Activated CD8-positive, alpha-beta T cell treated with anti-CD3 and anti-CD28 coated beads for 36 hours (primary cell): ENCODE results near the gene SLC17A1. TPM values are rescaled to one million over a fixed set of nuclear protein-coding genes. Genes with fewer than 3 reads are reported as not detected.

Source experiments
- ATAC-seq: fragments of 200-7000 bp; cut with Tn5 transposase; one replicate; pipeline ENCODE4 v1.10.0; 2021; ENCODE audit warnings: mild to moderate bottlenecking, moderate library complexity
- CTCF ChIA-PET: fragments of 350-600 bp; sonication (Branson Sonifier 250); formaldehyde crosslinking; loops from one replicate; lab custom pipeline; 2021; ENCODE audit warnings: antibody characterized with exemption; lab: Charles Lee
- POLR2A ChIA-PET: fragments of 350-600 bp; sonication (Branson Sonifier 250); formaldehyde crosslinking; loops from one replicate; lab custom pipeline; 2021; ENCODE audit warnings: antibody characterized with exemption; lab: Charles Lee
- DNase-seq: peaks from one replicate; pipeline ENCODE4 v3.0.0-alpha.2; 2020
- H3K27ac Mint-ChIP-seq: one replicate; pipeline ENCODE4 v1.8.0; 2021; ENCODE audit warnings: mild to moderate bottlenecking, mixed read lengths
- H3K27me3 Mint-ChIP-seq: one replicate; pipeline ENCODE4 v1.8.0; 2021; ENCODE audit warnings: mixed read lengths
- H3K36me3 Mint-ChIP-seq: one replicate; pipeline ENCODE4 v1.8.0; 2021; ENCODE audit warnings: low read depth, mixed read lengths
- H3K4me1 Mint-ChIP-seq: one replicate; pipeline ENCODE4 v1.8.0; 2021; ENCODE audit warnings: low read depth, mixed read lengths
- H3K4me3 Mint-ChIP-seq: one replicate; pipeline ENCODE4 v1.8.0; 2021; ENCODE audit warnings: mild to moderate bottlenecking, moderate library complexity, mixed read lengths
- H3K9me3 Mint-ChIP-seq: one replicate; pipeline ENCODE4 v1.8.0; 2021; ENCODE audit warnings: mixed read lengths
- intact Hi-C: fragments of 100-400 bp; cut with micrococcal nuclease; formaldehyde crosslinking; loops from one replicate; pipeline ENCODE4 v1.10.0; 2022
- total RNA-seq, 2 experiments: library from RNA; stranded (reverse); gene quantifications; one replicate each; pipeline ENCODE4 v1.2.3, GENCODE V29; 2021
- TF ChIP-seq, protein P1 (sequence below): fragments of 200-600 bp; IDR thresholded peaks from one replicate; pipeline ENCODE4 v1.8.0; 2022; ENCODE audit warnings: antibody characterized with exemption, mild to moderate bottlenecking

The SLC17A1 gene
- total RNA-seq, 2 experiments from 2014 or later: not detected

DNA sequence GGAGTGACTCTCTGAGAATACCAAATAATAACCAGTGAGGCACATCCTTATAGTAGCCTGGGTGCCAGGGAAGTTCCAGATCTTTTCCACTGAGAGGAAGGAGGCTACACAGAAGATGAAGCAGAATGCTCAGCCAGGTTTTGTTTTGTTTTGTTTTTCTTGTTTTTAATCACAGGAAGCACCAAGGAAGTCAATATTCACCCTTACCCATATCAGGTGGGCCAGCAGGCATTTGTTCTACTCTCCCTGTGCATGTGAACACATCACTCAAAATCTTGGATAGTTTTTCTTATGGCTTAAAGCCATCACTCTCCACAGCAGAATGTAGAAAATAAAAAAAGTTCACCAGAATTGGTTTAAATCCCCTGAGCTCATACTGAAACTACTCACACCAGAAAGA, 10.5 kb downstream of the SLC17A1 start:
- POLR2A ChIA-PET: no interaction called here
- Mint-ChIP-seq H3K9me3 (peaks cover 5% of the 10 kb centered on the region), H3K4me3 (no peak overlapping the region), H3K4me1 (no peaks in the 10 kb centered on the region), H3K27ac (no peak overlapping the region), H3K36me3 (no peaks in the 10 kb centered on the region), H3K27me3 (peaks cover 16% of the 10 kb centered on the region)
- TF ChIP-seq, protein P1, sequence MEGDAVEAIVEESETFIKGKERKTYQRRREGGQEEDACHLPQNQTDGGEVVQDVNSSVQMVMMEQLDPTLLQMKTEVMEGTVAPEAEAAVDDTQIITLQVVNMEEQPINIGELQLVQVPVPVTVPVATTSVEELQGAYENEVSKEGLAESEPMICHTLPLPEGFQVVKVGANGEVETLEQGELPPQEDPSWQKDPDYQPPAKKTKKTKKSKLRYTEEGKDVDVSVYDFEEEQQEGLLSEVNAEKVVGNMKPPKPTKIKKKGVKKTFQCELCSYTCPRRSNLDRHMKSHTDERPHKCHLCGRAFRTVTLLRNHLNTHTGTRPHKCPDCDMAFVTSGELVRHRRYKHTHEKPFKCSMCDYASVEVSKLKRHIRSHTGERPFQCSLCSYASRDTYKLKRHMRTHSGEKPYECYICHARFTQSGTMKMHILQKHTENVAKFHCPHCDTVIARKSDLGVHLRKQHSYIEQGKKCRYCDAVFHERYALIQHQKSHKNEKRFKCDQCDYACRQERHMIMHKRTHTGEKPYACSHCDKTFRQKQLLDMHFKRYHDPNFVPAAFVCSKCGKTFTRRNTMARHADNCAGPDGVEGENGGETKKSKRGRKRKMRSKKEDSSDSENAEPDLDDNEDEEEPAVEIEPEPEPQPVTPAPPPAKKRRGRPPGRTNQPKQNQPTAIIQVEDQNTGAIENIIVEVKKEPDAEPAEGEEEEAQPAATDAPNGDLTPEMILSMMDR: no peak
- ATAC-seq: no peak
- no peak for DNase-seq
- CTCF ChIA-PET: no interaction called here
- intact Hi-C loops: no loop called here

DNA sequence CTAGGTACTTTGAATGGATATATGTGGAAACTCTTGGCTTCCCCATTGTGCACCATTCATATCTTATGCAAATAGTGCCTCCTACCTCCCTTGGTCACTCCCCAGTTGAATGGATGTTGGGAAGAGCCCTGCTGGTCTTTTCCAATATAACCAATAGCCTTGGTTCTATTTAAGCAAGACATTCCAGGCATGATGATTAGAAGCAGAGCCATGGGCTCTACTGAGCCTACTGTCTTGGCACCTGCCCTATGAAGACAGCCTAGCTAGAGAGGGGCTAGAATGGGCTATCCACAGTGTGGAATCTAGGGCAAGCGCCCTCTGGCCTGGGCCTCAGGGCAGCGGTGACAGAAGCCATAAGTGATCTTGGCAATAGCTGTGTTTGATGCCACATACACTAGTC, 15.6 kb downstream of the SLC17A1 start:
- no peak for DNase-seq
- POLR2A ChIA-PET: no interaction called here
- TF ChIP-seq, protein P1: no peak
- no peak for ATAC-seq
- intact Hi-C loops: no loop called here
- Mint-ChIP-seq H3K4me3 (no peak overlapping the region), H3K4me1 (no peaks in the 10 kb centered on the region), H3K36me3 (no peaks in the 10 kb centered on the region), H3K9me3 (no peaks in the 10 kb centered on the region), H3K27me3 (peaks cover 8% of the 10 kb centered on the region), H3K27ac (no peak overlapping the region)
- CTCF ChIA-PET: no interaction called here

DNA sequence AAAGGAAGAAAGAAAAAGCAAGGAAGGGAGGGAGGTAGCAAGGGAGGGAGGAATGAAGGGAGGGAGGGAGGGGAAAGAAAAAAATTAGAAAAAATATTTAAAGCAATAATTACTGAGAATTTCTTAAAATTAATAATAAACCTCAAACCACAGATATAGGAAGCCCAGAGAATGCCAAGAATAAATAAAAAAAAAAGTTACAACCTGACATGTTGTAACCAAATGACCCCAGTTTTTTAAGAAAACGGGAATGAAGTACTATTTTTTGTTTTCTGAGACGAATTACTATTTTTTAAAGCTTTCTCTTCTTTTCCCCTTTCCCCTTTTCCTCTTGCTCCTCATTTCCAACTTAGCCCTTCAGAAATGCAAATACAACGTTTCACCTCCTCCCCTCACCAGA, 16.7 kb downstream of the SLC17A1 start:
- TF ChIP-seq, protein P1: no peak
- ChIA-PET CTCF (no interaction called here), POLR2A (no interaction called here)
- Mint-ChIP-seq H3K4me3 (no peak overlapping the region), H3K9me3 (no peaks in the 10 kb centered on the region), H3K36me3 (no peaks in the 10 kb centered on the region), H3K27me3 (peaks cover 8% of the 10 kb centered on the region), H3K4me1 (no peaks in the 10 kb centered on the region), H3K27ac (no peak overlapping the region)
- ATAC-seq (no peak), DNase-seq (no peak)
- intact Hi-C loops: no loop called here

DNA sequence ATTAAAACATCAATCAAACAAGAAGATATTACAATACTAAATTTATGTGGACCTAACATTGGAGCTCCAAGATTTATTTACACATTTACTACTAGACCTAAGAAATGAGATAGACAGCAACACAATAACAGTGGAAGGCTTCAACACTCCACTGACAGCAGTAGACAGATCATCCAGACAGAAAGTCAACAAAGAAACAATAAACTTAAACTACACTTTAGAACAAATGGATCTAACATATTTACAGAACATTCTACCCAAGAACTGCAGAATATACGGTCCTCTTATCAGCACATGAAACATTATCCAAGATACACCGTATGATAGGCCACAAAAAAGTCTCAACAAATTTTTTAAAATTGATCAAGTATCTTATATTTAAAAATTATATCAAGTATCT, 27.0 kb downstream of the SLC17A1 start:
- Mint-ChIP-seq H3K27ac (no peak overlapping the region), H3K36me3 (no peaks in the 10 kb centered on the region), H3K4me1 (no peaks in the 10 kb centered on the region), H3K9me3 (no peaks in the 10 kb centered on the region), H3K4me3 (no peak overlapping the region), H3K27me3 (peaks cover 15% of the 10 kb centered on the region)
- ChIA-PET POLR2A (no interaction called here), CTCF (interaction anchor here (1.1 to 1.2 kb wide), 2 partner anchors 17 to 69 kb away, joined by 3 to 4 read pairs; partner anchors contain the start of gene SLC17A3)
- TF ChIP-seq, protein P1: no peak
- intact Hi-C loops: no loop called here
- no peak for ATAC-seq
- no peak for DNase-seq

DNA sequence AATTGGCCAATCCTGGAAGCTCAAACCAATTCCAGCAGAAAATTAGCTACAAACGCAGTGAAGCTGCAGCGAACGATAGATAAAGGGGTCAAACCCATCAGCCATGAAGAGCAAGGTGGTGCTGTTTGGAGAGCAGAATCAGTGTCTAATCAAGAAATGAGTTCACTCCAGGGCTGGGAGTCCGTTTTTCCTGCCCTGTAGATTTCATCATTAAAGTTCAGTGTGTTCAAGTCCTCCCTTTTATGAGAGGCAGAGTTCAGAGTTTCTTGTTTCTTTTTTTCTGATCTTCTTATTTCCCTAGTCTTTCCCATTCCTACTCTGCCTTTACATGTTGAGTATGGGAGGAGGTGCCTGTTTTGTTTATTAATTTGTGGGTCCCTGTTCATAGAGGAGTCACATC, 30.4 kb downstream of the SLC17A1 start:
- TF ChIP-seq, protein P1: no peak
- H3K4me1 Mint-ChIP-seq: no peaks in the 10 kb centered on the region
- CTCF ChIA-PET: interaction anchor here (1.0 kb wide), 1 partner anchor 12 kb away, joined by 3 read pairs; no protein-coding TSS in a partner anchor
- no peak overlapping the region for H3K27ac Mint-ChIP-seq
- DNase-seq (no peak), ATAC-seq (no peak)
- POLR2A ChIA-PET: interaction anchor here (0.8 kb wide), 1 partner anchor 8 kb away, joined by 3 read pairs; no protein-coding TSS in a partner anchor
- no peaks in the 10 kb centered on the region for H3K36me3 Mint-ChIP-seq
- no peaks in the 10 kb centered on the region for H3K9me3 Mint-ChIP-seq
- intact Hi-C loops: no loop called here
- peaks cover 15% of the 10 kb centered on the region for H3K27me3 Mint-ChIP-seq
- H3K4me3 Mint-ChIP-seq: no peak overlapping the region
